Measurements from ENCODE around the gene KNDC1. TPM values are rescaled to one million over a fixed set of nuclear protein-coding genes. Genes with fewer than 3 reads are reported as not detected.
"Not testable (repeated sequence)": the region's sequence is repeated elsewhere in the genome, so short reads cannot be mapped to it uniquely, and the experiment has no call there.

Gene KNDC1
- total RNA-seq, 1 donor from 2014 or later = 8.2 TPM

DNA sequence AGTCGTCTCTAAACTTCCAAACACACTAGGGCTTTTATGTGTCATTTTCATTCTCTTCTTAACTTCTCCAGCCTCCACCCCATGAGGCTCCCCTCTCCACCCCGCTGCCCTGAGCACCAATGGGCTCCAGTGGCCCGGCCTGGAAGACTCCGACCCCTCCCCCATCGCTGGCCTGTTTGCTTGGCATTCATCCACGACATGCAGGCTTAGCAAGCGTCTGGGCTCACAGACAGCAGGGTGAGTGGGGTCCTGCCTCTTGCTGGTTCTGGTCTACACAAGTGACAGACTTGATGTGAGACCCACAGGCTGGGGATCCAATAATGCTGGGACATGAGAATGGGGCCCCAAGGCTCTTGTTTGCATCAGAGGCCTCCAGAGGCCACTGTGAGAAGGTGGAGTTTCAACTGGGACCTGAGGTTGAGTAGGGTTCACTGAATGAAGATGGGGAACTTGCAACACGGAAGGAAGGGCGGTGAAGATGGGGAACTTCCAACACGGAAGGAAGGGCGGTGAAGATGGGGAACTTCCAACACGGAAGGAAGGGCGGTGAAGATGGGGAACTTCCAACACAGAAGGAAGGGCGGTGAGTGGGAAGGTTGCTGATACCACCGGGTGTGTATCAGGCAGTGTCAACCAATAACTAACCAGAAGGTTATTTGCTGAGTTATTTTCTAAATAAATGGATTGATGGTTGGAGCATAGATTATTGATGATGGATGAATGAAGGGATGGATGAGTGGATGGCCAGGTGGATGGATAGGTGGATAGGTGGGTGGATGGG, 14.0 kb downstream of the KNDC1 start:
- FAIRE-seq (no peak), DNase-seq (ENCODE audit: low spot score in 2 of 2) (no peak)

DNA sequence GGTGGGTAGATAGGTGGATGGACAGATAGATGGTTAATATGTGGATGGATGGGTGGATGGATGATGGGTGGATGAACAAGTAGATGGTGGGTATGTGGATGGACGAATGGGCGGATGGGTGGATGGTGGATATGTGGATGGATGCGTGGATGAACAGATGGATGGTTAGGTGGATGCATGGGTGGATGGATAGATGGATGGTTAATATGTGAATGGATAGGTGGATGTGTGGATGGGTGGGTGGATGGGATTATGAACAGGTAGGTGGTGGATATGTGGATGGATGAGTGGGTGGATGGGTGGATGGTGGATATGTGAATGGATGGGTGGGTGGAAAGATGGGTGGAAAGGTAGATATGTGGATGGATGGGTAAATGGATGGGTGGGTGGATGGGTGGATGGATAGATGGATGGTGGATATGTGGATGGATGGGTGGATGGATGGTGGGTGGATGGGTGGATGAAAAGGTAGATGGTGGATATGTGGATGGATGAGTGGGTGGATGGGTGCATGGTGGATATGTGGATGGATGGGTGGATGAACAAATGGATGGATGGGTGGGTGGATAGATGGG, 14.8 kb downstream of the KNDC1 start:
- FAIRE-seq (no peak), DNase-seq (ENCODE audit: low spot score in 2 of 2) (no peak)

DNA sequence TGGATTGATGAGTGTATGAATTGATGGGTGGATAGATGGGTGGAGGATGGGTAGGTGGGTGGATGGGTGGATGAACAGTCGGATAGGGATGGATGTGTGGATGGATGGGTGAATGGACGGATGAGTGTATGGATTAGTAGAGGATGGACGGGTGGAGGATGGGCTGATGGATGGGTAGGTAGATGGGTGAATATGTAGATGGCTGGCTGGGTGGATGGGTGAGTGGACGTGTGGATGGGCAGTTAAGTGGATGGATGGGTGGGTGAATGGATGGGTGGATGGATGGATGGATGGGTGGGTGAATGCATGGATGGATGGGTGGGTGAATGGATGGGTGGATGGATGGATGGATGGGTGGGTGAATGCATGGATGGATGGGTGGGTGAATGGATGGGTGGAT, 15.6 kb downstream of the KNDC1 start:
- not testable (repeated sequence) for DNase-seq (ENCODE audit: low spot score in 2 of 2); FAIRE-seq

DNA sequence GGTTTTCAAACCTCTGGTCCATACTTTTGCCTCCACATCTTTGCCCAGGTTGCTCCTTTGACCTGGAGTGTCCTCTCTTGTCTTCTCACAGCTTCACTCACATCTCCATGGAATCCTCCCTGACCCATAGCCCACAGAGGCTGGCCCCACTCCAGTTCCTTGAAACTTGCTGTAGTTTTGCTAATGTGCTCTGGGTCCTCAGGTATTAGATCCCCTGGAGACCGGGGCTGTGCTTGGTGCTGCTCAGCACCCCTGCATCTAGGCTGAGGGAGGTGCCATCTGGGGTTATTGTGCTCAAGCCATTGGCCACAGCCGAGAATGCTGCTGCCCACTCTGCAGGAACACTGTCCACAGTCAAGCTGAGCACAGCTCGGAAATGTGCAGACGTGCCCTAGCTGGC, 16.5 kb downstream of the KNDC1 start:
- FAIRE-seq = no peak

DNA sequence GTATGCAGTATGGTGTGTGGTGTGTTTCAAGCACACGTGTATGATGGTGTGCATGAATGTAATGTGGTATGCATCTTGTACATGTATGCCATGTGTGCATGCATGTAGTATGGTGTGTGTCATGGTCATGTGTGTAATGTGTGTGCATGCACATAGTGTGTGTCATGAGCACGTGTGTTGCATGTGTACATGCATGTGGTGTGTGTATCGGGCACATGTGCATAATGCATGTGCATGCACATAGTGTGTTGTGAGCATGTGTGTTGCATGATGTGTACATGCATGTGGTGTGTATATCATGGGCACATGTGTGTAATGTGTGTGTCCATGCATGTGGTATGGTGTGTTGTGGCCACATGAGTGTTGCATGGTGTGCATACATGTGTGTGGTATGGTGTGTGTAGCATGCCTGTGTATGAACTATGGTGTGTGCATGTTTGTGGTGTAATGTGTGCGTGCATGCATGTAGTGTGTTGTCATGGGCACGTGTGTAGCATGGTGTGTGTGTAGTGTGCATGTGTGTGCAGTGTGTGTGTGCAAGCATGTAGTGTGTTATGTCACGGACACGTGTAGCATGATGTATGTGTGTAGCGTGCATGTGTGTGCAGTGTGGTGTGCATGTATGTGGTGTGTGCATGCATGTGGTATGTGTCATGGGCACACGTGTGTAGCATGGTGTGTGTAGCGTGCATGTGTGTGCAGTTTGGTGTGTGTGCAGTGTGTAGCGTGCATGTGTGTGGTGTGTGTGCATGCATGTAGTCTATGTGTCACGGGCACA, 17.6 kb downstream of the KNDC1 start:
- no peak for DNase-seq (ENCODE audit: low spot score in 2 of 2)
- FAIRE-seq = no peak

More for the DNA sequence above, 16.5 kb downstream of the KNDC1 start:
- no peak for DNase-seq (ENCODE audit: low spot score in 2 of 2)

DNA sequence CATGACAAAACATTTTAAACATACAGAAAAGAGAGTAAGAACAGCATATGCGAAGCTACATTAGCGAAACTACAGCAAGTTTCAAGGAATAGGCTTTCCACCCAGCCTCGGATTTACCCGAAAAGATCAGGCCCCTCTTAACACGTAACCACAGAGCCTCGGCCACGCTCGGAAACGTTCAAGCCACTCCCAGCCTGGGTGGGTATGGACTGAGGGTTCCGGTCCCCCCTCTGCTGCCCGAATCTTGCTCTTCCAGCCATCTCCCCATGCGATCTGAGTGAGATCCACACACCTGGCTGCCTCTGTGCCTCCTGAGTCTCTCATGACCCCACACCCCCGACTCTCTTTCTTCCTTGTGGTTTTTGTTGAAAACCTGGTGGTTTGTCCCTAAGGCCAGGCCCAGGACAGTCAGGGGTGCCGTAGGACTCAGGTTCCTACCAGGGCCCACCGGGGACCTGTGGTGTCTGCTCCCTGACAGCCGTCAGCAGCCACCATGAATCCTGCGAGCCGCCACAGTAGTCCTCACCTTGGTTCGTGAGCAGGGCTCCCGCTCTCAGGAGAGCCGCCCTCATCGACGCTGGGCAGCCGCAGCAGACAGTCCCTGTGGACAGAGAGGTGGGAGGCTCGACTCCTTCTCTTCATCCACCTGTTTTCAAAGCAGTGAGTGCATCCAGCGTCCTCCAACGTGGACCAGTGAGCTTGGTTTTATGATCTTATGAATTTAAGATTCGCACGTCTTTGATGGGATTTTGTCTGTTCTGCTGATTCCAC, 18.5 kb downstream of the KNDC1 start:
- FAIRE-seq = no peak
- DNase-seq (ENCODE audit: low spot score in 2 of 2) = no peak

DNA sequence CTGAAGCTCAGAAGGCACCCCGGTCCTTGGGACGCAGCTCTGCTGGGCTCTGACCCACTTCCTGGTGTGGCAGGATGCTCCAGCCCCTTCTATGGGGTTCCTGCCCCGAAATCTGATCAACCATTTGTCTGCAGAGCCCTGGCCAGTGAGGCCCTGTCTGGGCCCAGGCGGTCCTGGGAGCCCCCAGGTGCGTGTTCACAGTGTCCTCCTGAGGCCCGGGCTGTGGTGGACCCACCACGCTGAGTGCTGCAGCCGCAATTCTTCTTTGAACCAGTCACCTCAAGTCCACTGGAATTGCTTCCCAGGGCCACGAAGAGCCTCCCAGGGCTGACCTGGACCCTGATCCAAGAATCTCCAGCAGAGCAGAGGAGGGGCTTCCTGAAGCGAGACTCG, 19.1 kb downstream of the KNDC1 start:
- DNase-seq (ENCODE audit: low spot score in 2 of 2) (no peak), FAIRE-seq (no peak)

DNA sequence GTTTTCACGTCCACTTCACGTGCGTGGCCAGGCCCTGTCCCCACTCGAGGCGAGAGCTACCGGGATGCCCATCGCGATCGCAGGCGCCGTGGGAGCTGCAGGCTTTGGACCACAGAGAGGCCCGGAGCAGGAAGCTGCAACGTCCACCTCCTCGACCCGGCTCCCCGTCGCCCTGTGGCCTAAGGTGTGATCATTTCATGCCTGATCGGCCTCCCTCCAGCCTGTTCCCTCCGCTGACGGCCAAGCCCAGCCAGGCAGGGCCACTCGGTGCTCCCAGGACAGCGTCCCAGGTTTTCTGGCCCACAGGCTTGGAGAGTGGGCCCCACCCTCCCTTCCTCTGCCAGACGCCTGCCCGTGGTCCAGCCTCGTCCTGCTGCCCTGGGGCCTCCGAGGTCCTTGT, 19.6 kb downstream of the KNDC1 start:
- DNase-seq (ENCODE audit: low spot score in 2 of 2) = no peak
- FAIRE-seq = no peak

DNA sequence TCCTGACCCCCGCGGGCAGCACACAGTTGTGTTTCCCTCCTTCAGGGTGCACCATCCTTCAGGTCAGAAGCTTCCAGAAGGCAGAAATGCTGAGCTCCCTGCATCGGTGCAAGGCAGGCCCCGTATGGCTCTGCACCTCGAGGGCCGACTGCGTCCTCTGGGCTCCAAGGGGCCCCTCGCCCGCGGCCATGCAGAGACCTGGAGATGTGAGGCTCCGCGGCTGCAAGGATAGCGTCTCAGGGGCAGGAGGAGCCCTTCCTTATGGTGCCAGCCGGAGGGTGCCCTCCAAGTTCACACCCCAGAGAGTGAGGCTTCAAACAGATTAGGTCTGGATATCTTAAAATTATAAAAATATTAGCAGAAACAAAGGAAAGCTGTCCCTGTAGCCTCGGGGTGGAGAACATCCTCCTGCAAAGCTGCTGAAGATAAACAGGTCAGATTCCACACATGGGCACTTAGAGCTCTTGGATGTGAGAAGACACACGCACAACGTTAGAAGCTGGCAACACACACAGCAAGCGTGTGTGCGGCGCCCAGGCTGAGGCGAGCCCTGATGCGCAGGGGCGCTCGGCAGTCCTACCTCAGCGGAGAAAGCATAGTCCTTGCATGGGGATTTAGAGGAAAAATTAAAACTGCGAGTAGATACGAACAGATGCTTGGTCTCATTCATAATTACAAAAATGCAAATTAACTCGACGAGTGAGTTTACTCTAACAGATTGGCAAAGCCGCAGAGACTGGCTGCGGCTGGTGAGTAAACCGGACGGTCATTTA, 20.4 kb downstream of the KNDC1 start:
- DNase-seq (ENCODE audit: low spot score in 2 of 2) = no peak
- no peak for FAIRE-seq

DNA sequence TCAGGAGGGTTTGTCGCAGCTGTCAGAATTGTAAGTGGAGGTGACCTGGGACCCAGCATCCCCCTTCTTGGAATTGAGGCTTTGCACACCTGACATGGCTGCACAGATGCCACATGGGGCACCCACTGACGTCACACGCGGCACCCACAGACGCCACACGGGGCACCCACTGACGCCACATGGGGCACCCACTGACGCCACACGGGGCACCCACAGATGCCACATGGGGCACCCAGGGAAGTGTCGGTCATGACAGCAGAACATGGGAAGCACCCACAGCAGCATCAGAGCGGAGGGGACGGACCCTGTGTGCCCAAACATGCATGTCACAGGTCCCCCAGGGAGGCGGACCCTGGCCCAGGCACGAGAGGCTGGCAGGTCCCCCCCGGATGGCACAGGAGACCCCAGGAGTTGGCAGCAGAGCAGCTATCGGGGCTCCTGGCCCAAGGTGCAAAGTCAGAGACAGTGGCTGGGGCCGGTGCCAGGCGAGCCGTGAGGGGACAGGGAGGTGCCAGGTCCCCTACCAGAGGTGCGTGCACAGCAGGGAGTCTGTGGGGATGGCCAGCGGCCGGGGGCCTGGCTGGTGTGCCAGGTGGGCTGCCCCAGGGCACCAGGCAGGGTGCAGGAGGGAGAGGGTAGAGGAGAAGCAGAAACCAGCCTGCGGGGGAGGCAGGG, 21.1 kb downstream of the KNDC1 start:
- DNase-seq (ENCODE audit: low spot score in 2 of 2) = no peak
- FAIRE-seq = no peak

DNA sequence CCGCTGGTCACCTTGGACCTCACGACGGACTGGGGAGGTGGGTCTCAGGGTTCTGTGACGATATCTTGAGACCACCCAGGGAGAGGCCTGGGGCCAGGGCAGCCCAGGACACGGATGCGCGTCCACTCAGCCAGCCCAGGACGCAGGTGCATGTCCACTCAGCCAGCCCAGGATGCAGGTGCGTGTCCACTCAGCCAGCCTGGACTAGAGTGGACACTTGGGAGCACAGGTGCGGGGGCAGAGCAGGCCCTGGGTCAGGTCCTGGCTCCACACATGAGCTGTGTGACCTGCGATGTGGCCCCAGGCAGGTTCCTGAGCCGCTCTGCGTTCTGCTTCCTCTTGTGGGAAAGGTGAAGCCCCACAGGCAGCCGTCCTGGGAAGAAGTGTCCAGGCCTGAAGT, 22.2 kb downstream of the KNDC1 start:
- DNase-seq (ENCODE audit: low spot score in 2 of 2) = no peak
- FAIRE-seq = no peak

DNA sequence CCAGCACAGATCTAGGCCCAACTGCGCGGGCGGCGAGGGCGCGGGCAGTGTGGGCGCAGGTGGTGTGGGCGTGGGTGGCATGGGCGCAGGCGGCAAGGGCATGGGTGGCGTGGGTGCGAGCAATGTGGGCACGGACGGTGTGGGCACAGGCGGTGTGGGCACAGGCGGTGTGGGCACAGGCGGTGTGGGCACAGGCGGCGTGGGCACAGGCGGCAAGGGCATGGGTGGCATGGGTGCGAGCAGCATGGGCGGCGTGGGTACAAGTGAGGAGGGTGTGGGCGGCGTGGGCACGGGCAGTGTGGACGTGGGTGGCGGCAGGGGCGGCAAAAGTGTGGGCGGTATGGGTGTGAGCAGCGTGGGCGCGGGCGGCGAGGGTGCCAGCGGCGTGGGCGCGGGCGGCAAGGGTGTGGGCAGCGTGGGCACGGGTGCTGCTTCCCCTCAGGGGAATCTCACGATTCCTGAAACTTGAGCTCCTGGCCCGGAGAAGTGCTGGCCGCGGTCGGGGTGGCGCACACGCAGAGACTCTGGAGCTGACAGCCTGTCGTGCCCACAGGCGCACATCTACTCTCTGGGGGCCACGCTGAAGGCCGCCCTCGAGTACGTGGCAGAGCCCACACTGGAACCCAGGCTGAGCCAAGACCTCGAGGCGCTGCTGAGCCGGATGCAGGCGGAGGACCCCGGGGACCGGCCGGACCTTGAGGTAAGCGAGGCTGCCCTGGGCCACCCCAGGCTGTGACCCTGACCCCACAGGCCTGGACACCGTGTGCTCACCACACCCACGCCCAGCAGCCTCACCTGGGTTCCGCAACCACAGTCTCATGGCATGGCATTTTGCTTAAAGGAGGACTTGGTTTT, 23.0 kb downstream of the KNDC1 start:
- FAIRE-seq = no peak
- no peak for DNase-seq (ENCODE audit: low spot score in 2 of 2)

DNA sequence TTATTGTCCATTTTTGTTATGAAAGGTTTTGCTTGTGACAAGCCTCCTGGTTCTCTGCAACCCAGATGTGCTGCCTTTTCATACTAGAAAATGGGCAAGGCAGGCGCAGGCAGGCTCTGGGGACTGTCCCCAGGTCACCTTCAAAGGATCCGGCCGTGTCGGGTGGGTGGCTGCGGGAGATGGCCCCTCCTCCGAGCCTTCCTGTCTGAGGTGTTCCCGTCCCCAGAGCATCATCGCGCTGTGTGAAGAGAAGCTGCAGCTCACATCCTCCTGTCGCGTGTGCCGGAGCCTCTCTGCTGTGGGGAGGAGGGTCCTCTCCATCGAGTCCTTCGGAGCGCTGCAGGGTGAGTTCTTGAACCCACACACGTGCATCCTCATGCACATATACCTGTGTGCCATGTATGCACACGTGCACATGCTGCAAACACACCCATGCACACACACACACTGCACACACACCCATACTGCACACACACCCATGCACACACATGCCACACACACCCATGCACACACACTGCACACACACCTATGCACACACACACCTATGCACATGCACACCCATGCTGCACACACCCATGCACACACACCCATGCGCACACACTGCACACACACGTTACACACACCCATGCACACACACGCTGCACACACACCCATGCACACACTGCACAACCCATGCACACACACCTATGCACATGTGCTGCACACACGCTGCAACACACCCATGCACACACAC, 23.8 kb downstream of the KNDC1 start:
- FAIRE-seq = no peak
- no peak for DNase-seq (ENCODE audit: low spot score in 2 of 2)

DNA sequence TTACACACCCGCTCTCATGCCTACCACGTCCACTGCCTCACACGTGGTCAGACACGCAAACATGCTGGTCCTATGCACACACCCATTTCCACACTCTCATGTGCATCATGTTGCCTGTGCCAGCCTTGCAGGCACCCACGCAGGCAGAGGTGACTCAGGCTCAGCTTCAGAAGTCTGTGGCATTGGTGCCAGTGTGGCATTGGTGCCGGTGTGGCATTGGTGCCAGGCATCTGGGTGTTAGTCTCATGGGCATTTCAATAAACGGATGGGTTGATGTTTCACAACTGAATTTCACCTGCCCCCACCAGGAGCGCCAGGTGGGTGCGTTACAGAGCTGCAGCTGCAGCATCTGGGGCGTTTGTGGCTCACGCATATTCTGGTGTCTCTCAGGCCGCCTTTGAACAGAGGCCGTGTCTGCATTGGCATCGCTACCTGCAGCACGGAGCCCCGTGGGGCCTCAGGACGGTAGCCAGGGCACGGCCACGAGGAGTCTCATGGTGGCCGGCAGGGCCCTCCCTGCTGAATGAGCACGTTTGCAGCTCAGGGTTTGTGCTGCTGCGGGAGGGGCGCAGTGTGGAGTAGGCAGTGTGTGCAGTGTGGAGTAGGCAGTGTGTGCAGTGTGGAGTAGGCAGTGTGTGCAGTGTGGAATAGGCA, 24.7 kb downstream of the KNDC1 start:
- no peak for DNase-seq (ENCODE audit: low spot score in 2 of 2)
- no peak for FAIRE-seq

DNA sequence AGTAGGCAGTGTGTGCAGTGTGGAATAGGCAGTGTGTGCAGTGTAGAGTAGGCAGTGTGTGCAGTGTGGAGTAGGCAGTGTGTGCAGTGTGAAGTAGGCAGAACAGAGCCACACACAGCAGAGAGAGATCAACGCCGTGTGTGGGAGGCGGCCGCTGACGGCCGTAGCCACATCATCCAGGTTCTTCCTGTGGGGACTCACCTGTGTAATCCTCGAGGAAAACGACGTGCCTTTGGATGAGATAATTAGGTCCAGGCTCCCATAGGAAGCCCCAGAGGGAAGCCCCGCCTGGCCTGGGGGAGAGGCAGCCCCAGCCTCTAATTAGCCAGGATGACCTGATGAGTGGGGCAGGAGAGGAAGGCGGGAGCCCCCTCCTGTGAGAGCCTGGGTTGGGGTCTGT, 25.4 kb downstream of the KNDC1 start:
- DNase-seq (ENCODE audit: low spot score in 2 of 2) (no peak), FAIRE-seq (no peak)

DNA sequence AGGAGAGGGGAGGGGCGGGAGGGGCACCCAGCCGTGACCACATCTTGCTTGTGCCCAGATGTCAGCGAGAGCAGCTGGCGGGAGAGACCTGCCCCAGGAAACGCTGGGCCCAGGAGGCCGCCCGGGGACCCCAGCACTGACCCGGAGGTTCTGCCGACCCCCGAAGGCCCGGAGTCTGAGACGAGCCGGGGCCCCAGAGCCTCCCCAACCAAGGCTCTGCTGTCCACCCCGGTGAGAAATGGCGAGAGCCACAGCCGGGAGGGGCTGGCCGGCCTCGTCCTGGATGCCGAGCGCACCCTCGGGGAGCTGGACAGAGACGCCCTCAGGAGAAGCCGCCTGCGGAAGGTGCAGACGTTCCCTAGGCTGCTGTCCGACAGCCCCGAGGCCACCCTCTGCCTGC, 25.9 kb downstream of the KNDC1 start:
- DNase-seq (ENCODE audit: low spot score in 2 of 2) (no peak), FAIRE-seq (no peak)

DNA sequence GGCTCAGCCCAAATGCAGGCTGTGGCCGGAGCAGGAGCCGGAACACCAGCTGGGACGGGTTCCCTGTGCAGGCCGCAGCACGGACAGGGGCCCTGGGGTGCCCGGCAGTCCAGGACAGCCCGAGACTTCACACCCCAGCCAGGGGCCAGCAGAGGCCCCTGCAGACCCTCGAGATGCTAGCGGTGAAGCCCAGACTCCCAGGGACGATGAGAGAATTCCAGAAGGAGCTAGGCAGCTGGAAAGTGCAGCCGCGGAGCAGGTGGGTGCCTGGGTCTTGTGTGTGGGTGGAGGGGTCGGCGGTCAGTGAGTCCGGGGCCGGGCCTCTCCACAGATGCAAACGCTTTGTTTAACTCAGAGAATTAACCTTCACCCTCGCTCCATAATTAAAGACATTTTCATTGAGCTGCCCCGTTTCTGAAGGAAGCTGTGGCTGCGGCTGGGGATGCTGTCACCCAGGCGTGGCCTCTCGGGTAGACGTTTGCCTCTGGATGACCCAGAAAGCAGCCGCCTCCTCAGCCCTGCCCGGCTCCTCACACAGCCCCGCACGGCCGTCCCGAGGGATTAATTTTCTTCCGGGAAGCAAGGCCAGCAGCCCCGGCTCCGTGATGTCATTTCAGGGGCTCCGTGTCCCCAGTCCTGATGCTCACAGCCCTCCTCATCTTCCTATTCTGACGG, 26.5 kb downstream of the KNDC1 start:
- FAIRE-seq (no peak), DNase-seq (ENCODE audit: low spot score in 2 of 2) (no peak)

Data from frontal cortex (tissue), 4 donors.